Activated B cell treated with CpG ODN at 0.5 μM for 24 hours (primary cell): ENCODE results near the gene TRA2B. TPM values are rescaled to one million over a fixed set of nuclear protein-coding genes. Genes with fewer than 3 reads are reported as not detected.

Experiments used
- ATAC-seq: fragments of 200-7000 bp; cut with Tn5 transposase; one replicate; pipeline ENCODE4 v1.10.0; 2021; ENCODE audit warnings: low read depth, mild to moderate bottlenecking, moderate library complexity
- CTCF ChIA-PET: fragments of 350-600 bp; sonication (Branson Sonifier 250); formaldehyde crosslinking; loops from one replicate; lab custom pipeline; 2021; ENCODE audit warnings: antibody characterized with exemption; lab: Charles Lee
- POLR2A ChIA-PET: fragments of 350-600 bp; sonication (Branson Sonifier 250); formaldehyde crosslinking; loops from one replicate; lab custom pipeline; 2021; ENCODE audit warnings: antibody characterized with exemption; lab: Charles Lee
- DNase-seq: peaks from one replicate; pipeline ENCODE4 v3.0.0; 2022
- H3K27ac Mint-ChIP-seq: one replicate; pipeline ENCODE4 v1.8.0; 2020; ENCODE audit warnings: mixed read lengths
- H3K27me3 Mint-ChIP-seq: one replicate; pipeline ENCODE4 v1.8.0; 2021; ENCODE audit warnings: mixed read lengths
- H3K36me3 Mint-ChIP-seq: one replicate; pipeline ENCODE4 v1.8.0; 2021; ENCODE audit warnings: low read depth, mixed read lengths
- H3K4me1 Mint-ChIP-seq: one replicate; pipeline ENCODE4 v1.8.0; 2021; ENCODE audit warnings: mixed read lengths
- H3K4me3 Mint-ChIP-seq: one replicate; pipeline ENCODE4 v1.8.0; 2020; ENCODE audit warnings: mild to moderate bottlenecking, mixed read lengths
- H3K9me3 Mint-ChIP-seq: one replicate; pipeline ENCODE4 v1.8.0; 2020; ENCODE audit warnings: mixed read lengths
- CTCF ChIP-seq: fragments of 200-600 bp; IDR thresholded peaks from one replicate; pipeline ENCODE4 v1.8.0; 2022; ENCODE audit warnings: antibody characterized with exemption, mild to moderate bottlenecking
- intact Hi-C: fragments of 100-400 bp; cut with micrococcal nuclease; formaldehyde crosslinking; loops from one replicate; pipeline ENCODE4 v1.15.1; 2024
- total RNA-seq: library from RNA; stranded (reverse); gene quantifications from 2 replicates; pipeline ENCODE4 v1.2.3, GENCODE V29; 2022

Gene TRA2B
- total RNA-seq, 1 donor from 2014 or later: 219 TPM

GRCh38 chr3:185935465-185936272, 2.1 kb downstream of the TRA2B start:
- H3K4me3 Mint-ChIP-seq: peak overlapping the region; percentile 99
- H3K27me3 Mint-ChIP-seq: no peaks in the 10 kb centered on the region
- peak overlapping the region; percentile 100 for H3K27ac Mint-ChIP-seq
- no peak for ATAC-seq
- no peak for TF ChIP-seq CTCF
- no peaks in the 10 kb centered on the region for H3K9me3 Mint-ChIP-seq
- no peak for DNase-seq
- ChIA-PET CTCF (no interaction called here), POLR2A (interaction anchor here (0.6 to 3.5 kb wide), 7 partner anchors 9 to 848 kb away, joined by 3 to 66 read pairs (median 24); partner anchors contain the start of genes DNAJB11, EIF4A2, ETV5 and TBCCD1)
- H3K36me3 Mint-ChIP-seq: peaks cover 55% of the 10 kb centered on the region
- H3K4me1 Mint-ChIP-seq: peaks cover 64% of the 10 kb centered on the region
- intact Hi-C loops: loop anchor here (1.0 to 10.0 kb wide), 5 partner anchors 7 to 1089 kb away; partner anchors contain the start of gene SENP2

DNA sequence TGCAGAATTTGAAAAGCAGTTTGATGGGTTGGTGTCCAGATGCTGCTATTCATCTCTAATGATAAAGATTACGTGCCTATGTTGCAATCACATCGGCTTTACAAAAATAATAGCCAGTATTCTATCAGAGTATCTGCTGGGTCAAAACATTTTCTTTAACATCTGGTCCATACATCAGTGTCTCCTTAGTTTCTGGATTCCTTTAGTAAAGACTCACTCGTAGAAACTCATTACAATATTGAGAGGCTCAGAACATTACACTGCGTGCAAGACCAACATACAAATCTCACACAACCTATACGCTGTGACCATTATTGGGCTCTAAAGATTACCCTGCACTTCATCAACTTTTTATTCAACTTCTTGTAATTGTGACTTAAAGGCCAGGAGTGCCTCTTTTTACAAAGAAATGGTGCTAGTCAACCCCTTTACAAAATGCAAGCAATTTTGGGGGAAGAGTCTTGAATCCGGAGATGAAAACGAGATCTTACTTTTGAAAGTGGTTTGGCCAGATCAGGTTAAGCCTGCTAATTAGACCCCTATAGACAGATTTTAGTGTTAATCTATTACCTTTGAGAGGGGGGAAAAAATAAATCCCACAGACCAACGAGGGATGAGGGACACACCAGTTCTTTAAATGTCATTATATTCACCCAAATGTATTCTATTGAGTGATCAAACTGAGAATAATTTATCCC, 2.9 kb downstream of the TRA2B start:
- ChIA-PET CTCF (interaction anchor here (0.9 to 1.2 kb wide), 2 partner anchors 9 to 10 kb away, joined by 3 read pairs; no protein-coding TSS in a partner anchor), POLR2A (interaction anchor here (3.4 to 3.5 kb wide), 3 partner anchors 8 to 848 kb away, joined by 45 to 66 read pairs (median 58); partner anchors contain the start of genes DNAJB11, EIF4A2 and TBCCD1)
- Mint-ChIP-seq H3K27me3 (no peaks in the 10 kb centered on the region), H3K36me3 (peaks cover 63% of the 10 kb centered on the region), H3K4me1 (peaks cover 71% of the 10 kb centered on the region), H3K9me3 (no peaks in the 10 kb centered on the region), H3K27ac (peak overlapping the region; percentile 100), H3K4me3 (peak overlapping the region; percentile 99)
- ATAC-seq: no peak
- intact Hi-C loops: loop anchor here (5.0 to 10.0 kb wide), 3 partner anchors 113 to 1090 kb away; no protein-coding TSS in a partner anchor
- TF ChIP-seq CTCF: no peak
- no peak for DNase-seq

DNA sequence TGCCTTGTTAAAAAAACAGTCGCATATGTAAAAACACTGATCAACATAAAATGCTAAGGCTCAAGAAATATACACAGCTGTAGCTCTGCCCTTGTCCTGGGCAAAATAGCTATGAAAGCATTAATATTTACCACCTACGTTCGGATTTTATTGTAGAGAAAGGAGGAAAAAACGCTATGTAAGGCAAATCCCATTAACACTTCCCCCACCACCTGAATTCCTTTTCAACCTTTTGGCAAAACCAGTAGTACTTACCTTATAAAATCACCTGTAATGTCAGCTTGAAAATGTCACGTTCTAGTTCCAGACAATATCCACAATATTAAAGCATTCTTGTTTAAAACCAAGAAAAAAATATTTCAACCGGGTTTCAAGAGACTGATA, 3.6 kb downstream of the TRA2B start:
- DNase-seq (no peak), ATAC-seq (no peak)
- ChIA-PET CTCF (interaction anchor here (0.9 to 1.2 kb wide), 2 partner anchors 10 to 11 kb away, joined by 3 read pairs; no protein-coding TSS in a partner anchor), POLR2A (no interaction called here)
- Mint-ChIP-seq H3K9me3 (no peaks in the 10 kb centered on the region), H3K4me3 (peak overlapping the region; percentile 99), H3K27ac (peak overlapping the region; percentile 50), H3K27me3 (no peaks in the 10 kb centered on the region), H3K36me3 (peaks cover 70% of the 10 kb centered on the region), H3K4me1 (peaks cover 76% of the 10 kb centered on the region)
- intact Hi-C loops: loop anchor here (10.0 kb wide), 1 partner anchor 1091 kb away; no protein-coding TSS in a partner anchor
- no peak for TF ChIP-seq CTCF

DNA sequence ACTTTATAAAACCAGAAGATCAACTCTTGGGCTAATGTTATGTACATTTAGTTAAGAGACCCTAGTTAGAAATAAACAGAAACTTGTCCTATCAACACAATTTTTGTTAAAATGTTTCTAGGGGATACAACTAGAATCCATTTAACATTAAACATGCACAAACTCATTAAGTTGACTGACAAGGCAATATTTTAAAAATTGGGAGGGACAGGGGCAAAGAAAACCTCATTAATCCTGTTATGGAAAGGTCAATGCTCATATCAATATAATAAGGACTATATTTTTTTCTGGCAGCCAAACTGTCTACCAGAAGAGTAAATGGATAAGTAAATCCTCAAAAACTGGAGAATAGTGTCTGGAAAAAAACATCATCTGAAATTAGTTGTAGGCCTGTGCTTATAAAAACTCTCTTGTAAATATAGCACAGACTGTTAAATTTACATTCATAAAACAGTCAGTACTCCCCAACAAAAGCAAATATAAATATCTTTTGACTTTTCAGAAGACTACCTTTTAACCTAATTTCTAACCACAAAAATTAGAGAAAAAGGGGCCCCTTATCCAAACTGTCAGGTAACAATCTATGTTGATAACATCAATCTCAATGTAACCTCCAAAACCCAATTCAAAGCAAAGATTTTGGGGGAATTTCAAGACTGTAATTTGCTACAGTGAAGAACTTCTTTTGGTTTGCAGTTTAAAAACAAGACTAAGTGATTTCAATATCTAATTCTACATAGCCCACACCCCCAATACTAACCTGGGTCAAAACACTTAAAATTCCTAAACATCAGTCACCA, 4.2 kb downstream of the TRA2B start:
- intact Hi-C loops: loop anchor here (2.0 to 10.0 kb wide), 2 partner anchors 15 to 1091 kb away; no protein-coding TSS in a partner anchor
- Mint-ChIP-seq H3K36me3 (peaks cover 76% of the 10 kb centered on the region), H3K4me1 (peaks cover 82% of the 10 kb centered on the region), H3K4me3 (peak overlapping the region; percentile 99), H3K27ac (peak overlapping the region; percentile 59), H3K27me3 (no peaks in the 10 kb centered on the region), H3K9me3 (no peaks in the 10 kb centered on the region)
- ChIA-PET CTCF (interaction anchor here (0.9 to 3.6 kb wide), 3 partner anchors 10 to 12 kb away, joined by 3 to 25 read pairs (median 3); no protein-coding TSS in a partner anchor), POLR2A (no interaction called here)
- no peak for TF ChIP-seq CTCF
- DNase-seq (no peak), ATAC-seq (no peak)
